ENCODE measurements around the gene PSMD13.

DNA sequence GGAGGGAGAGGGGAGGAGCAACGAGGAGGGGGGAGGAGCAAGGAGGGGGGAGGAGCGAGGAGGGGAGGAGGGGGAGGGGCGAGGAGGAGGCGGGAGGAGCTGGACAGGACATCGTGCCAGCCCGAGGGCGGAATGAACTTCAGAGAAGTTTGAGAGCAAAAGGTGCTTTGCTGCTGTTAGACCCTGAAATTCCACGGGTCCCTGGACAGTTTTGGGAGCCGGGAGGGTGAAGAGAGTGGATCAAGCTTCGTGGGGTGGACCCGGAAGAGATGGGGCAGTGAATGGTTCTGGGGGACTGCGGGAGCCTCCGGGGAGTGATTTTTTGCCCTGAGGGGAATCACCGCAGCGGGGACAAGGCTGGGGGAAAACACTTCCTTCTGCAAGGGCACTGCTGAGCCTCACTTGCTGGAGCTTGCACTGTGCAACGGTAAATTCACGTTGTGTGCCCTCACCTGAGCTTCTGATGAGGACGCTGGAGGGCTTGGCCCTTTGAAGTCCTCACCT is 30.8 kb downstream of the PSMD13 start:
- TF ChIP-seq ZNF565 (CRISPR knock-in tag; conservative IDR thresholded peaks at IDR 0.05; ENCODE audit: low read depth) (no peak), ZFP30 (CRISPR knock-in tag; IDR thresholded peaks at IDR 0.05) (no peak), BACH2 (CRISPR knock-in tag; IDR thresholded peaks at IDR 0.05; ENCODE audit: borderline replicate concordance) (no peak), ZNF70 (CRISPR knock-in tag; IDR thresholded peaks at IDR 0.05) (no peak), ARNTL (CRISPR knock-in tag; IDR thresholded peaks at IDR 0.05; ENCODE audit: borderline replicate concordance, low read depth) (no peak), ZFP3 (CRISPR knock-in tag; IDR thresholded peaks at IDR 0.05) (no peak), ESRRG (CRISPR knock-in tag; IDR thresholded peaks at IDR 0.05) (no peak), PATZ1 (CRISPR knock-in tag; IDR thresholded peaks at IDR 0.05; ENCODE audit: borderline replicate concordance) (no peak), GLIS3 (CRISPR knock-in tag; IDR thresholded peaks at IDR 0.05) (no peak), ISL1 (CRISPR knock-in tag; IDR thresholded peaks at IDR 0.05) (no peak), ZC3H10 (CRISPR knock-in tag; IDR thresholded peaks at IDR 0.05) (no peak)
- TF ChIP-seq, protein P1, sequence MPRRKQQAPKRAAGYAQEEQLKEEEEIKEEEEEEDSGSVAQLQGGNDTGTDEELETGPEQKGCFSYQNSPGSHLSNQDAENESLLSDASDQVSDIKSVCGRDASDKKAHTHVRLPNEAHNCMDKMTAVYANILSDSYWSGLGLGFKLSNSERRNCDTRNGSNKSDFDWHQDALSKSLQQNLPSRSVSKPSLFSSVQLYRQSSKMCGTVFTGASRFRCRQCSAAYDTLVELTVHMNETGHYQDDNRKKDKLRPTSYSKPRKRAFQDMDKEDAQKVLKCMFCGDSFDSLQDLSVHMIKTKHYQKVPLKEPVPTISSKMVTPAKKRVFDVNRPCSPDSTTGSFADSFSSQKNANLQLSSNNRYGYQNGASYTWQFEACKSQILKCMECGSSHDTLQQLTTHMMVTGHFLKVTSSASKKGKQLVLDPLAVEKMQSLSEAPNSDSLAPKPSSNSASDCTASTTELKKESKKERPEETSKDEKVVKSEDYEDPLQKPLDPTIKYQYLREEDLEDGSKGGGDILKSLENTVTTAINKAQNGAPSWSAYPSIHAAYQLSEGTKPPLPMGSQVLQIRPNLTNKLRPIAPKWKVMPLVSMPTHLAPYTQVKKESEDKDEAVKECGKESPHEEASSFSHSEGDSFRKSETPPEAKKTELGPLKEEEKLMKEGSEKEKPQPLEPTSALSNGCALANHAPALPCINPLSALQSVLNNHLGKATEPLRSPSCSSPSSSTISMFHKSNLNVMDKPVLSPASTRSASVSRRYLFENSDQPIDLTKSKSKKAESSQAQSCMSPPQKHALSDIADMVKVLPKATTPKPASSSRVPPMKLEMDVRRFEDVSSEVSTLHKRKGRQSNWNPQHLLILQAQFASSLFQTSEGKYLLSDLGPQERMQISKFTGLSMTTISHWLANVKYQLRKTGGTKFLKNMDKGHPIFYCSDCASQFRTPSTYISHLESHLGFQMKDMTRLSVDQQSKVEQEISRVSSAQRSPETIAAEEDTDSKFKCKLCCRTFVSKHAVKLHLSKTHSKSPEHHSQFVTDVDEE (CRISPR knock-in tag; IDR thresholded peaks at IDR 0.05) = no peak

Data from SK-N-SH treated with all-trans-retinoic acid at 6 μM for 48 hours (cell line).